B cell (primary cell): ENCODE results near the gene PLS3. TPM values are rescaled to one million over a fixed set of nuclear protein-coding genes. Genes with fewer than 3 reads are reported as not detected.

Experiments used
- ATAC-seq: fragments of 200-7000 bp; cut with Tn5 transposase; one replicate; pipeline ENCODE4 v1.10.0; 2021; ENCODE audit warnings: low read depth, mild to moderate bottlenecking, moderate number of reproducible peaks, moderate library complexity
- CTCF ChIA-PET: fragments of 350-600 bp; sonication (Branson Sonifier 250); formaldehyde crosslinking; loops from one replicate; lab custom pipeline; 2021; ENCODE audit warnings: antibody characterized with exemption, inconsistent platforms; lab: Charles Lee
- POLR2A ChIA-PET: fragments of 350-600 bp; sonication (Branson Sonifier 250); formaldehyde crosslinking; loops from one replicate; lab custom pipeline; 2021; ENCODE audit warnings: antibody characterized with exemption; lab: Charles Lee
- DNase-seq: peaks from one replicate; pipeline ENCODE4 v3.0.0; 2013
- H2AFZ ChIP-seq: 2 replicates; pipeline ENCODE4 v1.6.1; 2012; ENCODE audit warnings: mild to moderate bottlenecking, low read depth, low read length; ENCODE audit not compliant: insufficient read depth, poor library complexity, severe bottlenecking
- H3K27ac ChIP-seq, 2 donors: 1 replicate in 1 of 2; 2 replicates in 1 of 2; pipeline ENCODE4 v1.5.1; 2012 to 2013; ENCODE audit warnings: low read length in 2 of 2, mild to moderate bottlenecking in 2 of 2, moderate library complexity in 1 of 2
- H3K27me3 ChIP-seq, 4 experiments: fragments of 200-600 bp in 1 of 4; sonication (generic) in 1 of 4; replicated peaks in 1 of 4; 1 replicate in 2 of 4; 2 replicates in 2 of 4; pipeline versions ENCODE4 v1.6.1 to v1.7.0; 2013 to 2016; ENCODE audit warnings: low read length in 3 of 4, mild to moderate bottlenecking in 2 of 4, mixed read lengths in 1 of 4, moderate library complexity in 1 of 4; ENCODE audit not compliant: insufficient read depth in 4 of 4, control insufficient read depth in 3 of 4; ENCODE audit errors: control extremely low read depth in 1 of 4
- H3K36me3 ChIP-seq, 2 experiments: replicated peaks in 1 of 2; 1 replicate in 1 of 2; 2 replicates in 1 of 2; pipeline versions ENCODE4 v1.6.1 to v1.7.1; 2013; ENCODE audit warnings: low read length in 1 of 2; ENCODE audit not compliant: insufficient read depth in 2 of 2, control insufficient read depth in 1 of 2; ENCODE audit errors: control extremely low read depth in 1 of 2, extremely low read depth in 1 of 2
- H3K4me1 ChIP-seq, 2 donors: fragments of 200-600 bp in 1 of 2; sonication (generic) in 1 of 2; 1 replicate in 1 of 2; 2 replicates in 1 of 2; pipeline versions ENCODE4 v1.5.1 to v1.6.1; 2013 to 2017; ENCODE audit warnings: low read length in 2 of 2; ENCODE audit not compliant: control insufficient read depth in 2 of 2, insufficient read depth in 2 of 2
- H3K4me2 ChIP-seq: replicated peaks from 2 replicates; pipeline ENCODE3; 2012; ENCODE audit warnings: mild to moderate bottlenecking, low read depth, low read length; ENCODE audit not compliant: poor library complexity, severe bottlenecking
- H3K4me3 ChIP-seq, 5 experiments: fragments of 200-600 bp in 1 of 5; sonication (generic) in 1 of 5; 1 replicate in 3 of 5; 2 replicates in 2 of 5; pipeline versions ENCODE4 v1.5.1 to v1.7.0; 2011 to 2016; ENCODE audit warnings: low read length in 4 of 5, mild to moderate bottlenecking in 4 of 5, low read depth in 2 of 5, control low read depth in 1 of 5, moderate library complexity in 1 of 5; ENCODE audit not compliant: insufficient read depth in 1 of 5; ENCODE audit errors: control extremely low read depth in 1 of 5, extremely low read depth in 1 of 5
- H3K79me2 ChIP-seq: fragments of 200-600 bp; sonication (generic); one replicate; pipeline ENCODE4 v1.6.0; 2016; ENCODE audit warnings: low read length; ENCODE audit not compliant: control insufficient read depth, insufficient read depth
- H3K9ac ChIP-seq: fragments of 200-600 bp; sonication (generic); 2 replicates; pipeline ENCODE4 v1.6.1; 2017; ENCODE audit warnings: mild to moderate bottlenecking, low read length, moderate library complexity
- H3K9me3 ChIP-seq, 3 donors: one replicate each; pipeline versions ENCODE4 v1.6.1 to v1.7.1; 2013; ENCODE audit warnings: low read length in 2 of 3; ENCODE audit not compliant: control insufficient read depth in 2 of 3, insufficient read depth in 1 of 3; ENCODE audit errors: control extremely low read depth in 1 of 3
- H4K20me1 ChIP-seq: 2 replicates; pipeline ENCODE4 v1.6.0; 2012; ENCODE audit warnings: mild to moderate bottlenecking, low read length; ENCODE audit not compliant: insufficient read depth, control insufficient read depth, poor library complexity, severe bottlenecking
- H3K27ac Mint-ChIP-seq: one replicate; pipeline ENCODE4 v1.8.0; 2021; ENCODE audit warnings: mixed read lengths
- H3K27me3 Mint-ChIP-seq: one replicate; pipeline ENCODE4 v1.8.0; 2021; ENCODE audit warnings: mixed read lengths
- H3K4me1 Mint-ChIP-seq: one replicate; pipeline ENCODE4 v1.8.0; 2021; ENCODE audit warnings: mixed read lengths
- H3K4me3 Mint-ChIP-seq: one replicate; pipeline ENCODE4 v1.8.0; 2021; ENCODE audit warnings: mixed read lengths
- H3K9me3 Mint-ChIP-seq: one replicate; pipeline ENCODE4 v1.8.0; 2022; ENCODE audit warnings: mixed read lengths; ENCODE audit not compliant: insufficient read depth
- EZH2 ChIP-seq: IDR thresholded peaks from 2 replicates; pipeline ENCODE4 v1.6.1; 2012; ENCODE audit warnings: borderline replicate concordance, low read depth, mild to moderate bottlenecking, moderate library complexity, low read length; ENCODE audit not compliant: insufficient read depth, poor library complexity, severe bottlenecking
- WGBS: methylation state at CpG from one replicate; pipeline ENCODE4 v1.1.5; 2013; ENCODE audit warnings: missing lambda C conversion rate; ENCODE audit not compliant: insufficient coverage; 5-methylcytosine and 5-hydroxymethylcytosine counted together
- intact Hi-C: fragments of 100-400 bp; cut with micrococcal nuclease; formaldehyde crosslinking; loops from one replicate; pipeline ENCODE4 v1.10.0; 2022
- polyA plus RNA-seq: library from polyadenylated mRNA; depleted of rRNA; stranded (reverse); fragments of >200 nt; gene quantifications from 2 replicates; pipeline ENCODE4 v1.2.3, GENCODE V29; 2012
- total RNA-seq, 2 donors: library from RNA; stranded (reverse); fragments of 120-200 nt in 1 of 2; gene quantifications; 1 replicate in 1 of 2; 2 replicates in 1 of 2; pipeline versions ENCODE4 v1.2.3 to v1.2.4, GENCODE V29; 2013 to 2022
- TF ChIP-seq, protein P1 (sequence below): fragments of 200-600 bp; IDR thresholded peaks from one replicate; pipeline ENCODE4 v1.8.0; 2022; ENCODE audit warnings: antibody characterized with exemption, mild to moderate bottlenecking

Gene PLS3
- total and polyA plus RNA-seq, 2 donors (not counting 1 experiment from before 2014, with no cell fraction given), result not detected

DNA sequence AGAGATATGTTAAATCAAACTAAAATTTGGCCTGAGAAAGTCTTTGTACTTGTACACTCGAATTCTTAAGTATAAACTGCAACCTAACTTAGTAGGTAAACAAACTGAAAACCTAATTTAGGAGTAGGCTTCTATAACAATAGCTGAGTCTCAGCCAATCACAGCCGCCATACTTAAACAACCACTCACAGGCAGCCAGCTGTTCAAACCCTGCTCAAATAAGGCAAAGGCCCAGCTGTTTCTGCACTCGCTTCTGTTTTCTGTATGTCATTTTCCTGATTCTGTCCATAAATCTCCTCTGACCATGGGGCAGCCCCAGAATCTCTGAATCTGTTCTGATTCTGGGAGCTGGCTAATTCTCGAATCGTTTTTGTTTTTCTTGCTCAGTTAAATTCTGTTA lies 7.8 kb upstream of the PLS3 start:
- Histone ChIP-seq H3K36me3 (no peaks in the 10 kb centered on the region), H3K9me3 (no peaks in the 10 kb centered on the region), H3K79me2 (no peaks in the 10 kb centered on the region), H3K9ac (no peak overlapping the region), H2AFZ (no peak overlapping the region), H4K20me1 (no peaks in the 10 kb centered on the region), H3K27ac (no peak overlapping the region), H3K27me3 (no peaks in the 10 kb centered on the region), H3K4me3 (no peak overlapping the region), H3K4me1 (no peaks in the 10 kb centered on the region), H3K4me2 (no peak overlapping the region)
- POLR2A ChIA-PET, result no interaction called here
- ATAC-seq (no peak), DNase-seq (no peak)
- TF ChIP-seq, protein P1, sequence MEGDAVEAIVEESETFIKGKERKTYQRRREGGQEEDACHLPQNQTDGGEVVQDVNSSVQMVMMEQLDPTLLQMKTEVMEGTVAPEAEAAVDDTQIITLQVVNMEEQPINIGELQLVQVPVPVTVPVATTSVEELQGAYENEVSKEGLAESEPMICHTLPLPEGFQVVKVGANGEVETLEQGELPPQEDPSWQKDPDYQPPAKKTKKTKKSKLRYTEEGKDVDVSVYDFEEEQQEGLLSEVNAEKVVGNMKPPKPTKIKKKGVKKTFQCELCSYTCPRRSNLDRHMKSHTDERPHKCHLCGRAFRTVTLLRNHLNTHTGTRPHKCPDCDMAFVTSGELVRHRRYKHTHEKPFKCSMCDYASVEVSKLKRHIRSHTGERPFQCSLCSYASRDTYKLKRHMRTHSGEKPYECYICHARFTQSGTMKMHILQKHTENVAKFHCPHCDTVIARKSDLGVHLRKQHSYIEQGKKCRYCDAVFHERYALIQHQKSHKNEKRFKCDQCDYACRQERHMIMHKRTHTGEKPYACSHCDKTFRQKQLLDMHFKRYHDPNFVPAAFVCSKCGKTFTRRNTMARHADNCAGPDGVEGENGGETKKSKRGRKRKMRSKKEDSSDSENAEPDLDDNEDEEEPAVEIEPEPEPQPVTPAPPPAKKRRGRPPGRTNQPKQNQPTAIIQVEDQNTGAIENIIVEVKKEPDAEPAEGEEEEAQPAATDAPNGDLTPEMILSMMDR, result no peak
- TF ChIP-seq EZH2, result no peak
- H3K27me3 Mint-ChIP-seq, result peaks cover 3% of the 10 kb centered on the region
- H3K4me1 Mint-ChIP-seq, result no peaks in the 10 kb centered on the region
- CTCF ChIA-PET, result no interaction called here
- no peak overlapping the region for H3K4me3 Mint-ChIP-seq
- no peak overlapping the region for H3K27ac Mint-ChIP-seq
- no peaks in the 10 kb centered on the region for H3K9me3 Mint-ChIP-seq
- WGBS, result 100% methylated on average over 1 of the region's 5 CpGs
- intact Hi-C loops, result no loop called here

DNA sequence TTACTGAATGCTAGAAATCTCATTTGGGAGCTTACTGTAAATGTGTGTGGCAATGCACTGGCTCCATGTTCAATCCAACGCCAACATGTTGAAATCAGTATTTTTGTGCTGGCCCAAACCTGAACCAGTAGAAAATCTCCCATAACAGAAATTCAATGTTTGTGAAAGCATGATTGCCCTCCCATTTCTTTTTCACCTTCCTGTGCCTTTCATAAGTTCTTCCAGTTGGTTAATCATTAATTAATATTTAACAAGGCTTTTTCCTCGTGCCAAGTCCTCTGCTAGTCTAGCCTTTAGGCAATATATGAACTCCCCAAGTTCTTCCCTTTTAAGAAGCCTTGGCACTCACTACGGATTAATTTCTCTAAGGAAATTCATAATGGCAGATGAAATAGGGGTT lies 1.3 kb upstream of the PLS3 start:
- Histone ChIP-seq H4K20me1 (no peaks in the 10 kb centered on the region), H3K4me2 (no peak overlapping the region), H2AFZ (no peak overlapping the region), H3K27ac (no peak overlapping the region), H3K79me2 (no peaks in the 10 kb centered on the region), H3K9me3 (no peaks in the 10 kb centered on the region), H3K4me1 (peaks cover 7 to 11% of the 10 kb centered on the region in 2 donors), H3K36me3 (no peaks in the 10 kb centered on the region), H3K27me3 (peaks cover 0 to 12% (median 1%) of the 10 kb centered on the region in 4 experiments), H3K4me3 (no peak overlapping the region), H3K9ac (no peak overlapping the region)
- intact Hi-C loops, result no loop called here
- peaks cover 7% of the 10 kb centered on the region for H3K4me1 Mint-ChIP-seq
- ATAC-seq, result no peak
- H3K27me3 Mint-ChIP-seq, result peaks cover 16% of the 10 kb centered on the region
- TF ChIP-seq EZH2, result no peak
- TF ChIP-seq, protein P1, result no peak
- ChIA-PET CTCF (no interaction called here), POLR2A (no interaction called here)
- DNase-seq, result no peak
- no peak overlapping the region for H3K4me3 Mint-ChIP-seq
- no peak overlapping the region for H3K27ac Mint-ChIP-seq
- H3K9me3 Mint-ChIP-seq, result no peaks in the 10 kb centered on the region
- WGBS, result no CpG with 5 or more reads among the region's 3 CpGs
